ENCODE results near the gene CLIP4. TPM values are rescaled to one million over a fixed set of nuclear protein-coding genes. Genes with fewer than 3 reads are reported as not detected.
A peak's percentile ranks its signal among the peaks of the same experiment; 100 is the strongest.

CLIP4 gene
- total RNA-seq, 4 donors from 2014 or later: 45.4 to 84.0 (median 61.3) TPM

DNA sequence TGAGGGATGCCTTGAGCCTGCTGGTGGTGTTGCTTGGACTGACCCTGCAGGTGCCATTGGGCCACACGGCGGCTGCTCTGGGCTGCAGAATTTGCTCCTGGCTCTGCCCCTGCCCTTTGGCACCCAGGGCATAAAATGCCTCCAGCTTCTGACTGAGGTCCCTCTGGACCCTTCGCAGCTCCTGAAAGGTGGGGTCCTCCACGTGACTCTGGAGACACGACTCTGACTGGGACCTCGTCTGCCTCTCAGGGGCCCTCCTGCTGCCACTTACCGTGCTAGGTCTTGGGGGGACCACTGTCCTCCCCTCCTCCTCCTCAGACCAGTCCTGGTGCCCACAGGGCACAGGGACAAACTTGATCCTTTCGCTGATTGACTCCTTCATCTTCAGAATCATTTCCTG lies 43.0 kb upstream of the CLIP4 start:
- ATAC-seq (ENCODE audit: low FRiP score) (no peak), DNase-seq (ENCODE audit: low spot score) (no peak)
- TF ChIP-seq, protein P1, sequence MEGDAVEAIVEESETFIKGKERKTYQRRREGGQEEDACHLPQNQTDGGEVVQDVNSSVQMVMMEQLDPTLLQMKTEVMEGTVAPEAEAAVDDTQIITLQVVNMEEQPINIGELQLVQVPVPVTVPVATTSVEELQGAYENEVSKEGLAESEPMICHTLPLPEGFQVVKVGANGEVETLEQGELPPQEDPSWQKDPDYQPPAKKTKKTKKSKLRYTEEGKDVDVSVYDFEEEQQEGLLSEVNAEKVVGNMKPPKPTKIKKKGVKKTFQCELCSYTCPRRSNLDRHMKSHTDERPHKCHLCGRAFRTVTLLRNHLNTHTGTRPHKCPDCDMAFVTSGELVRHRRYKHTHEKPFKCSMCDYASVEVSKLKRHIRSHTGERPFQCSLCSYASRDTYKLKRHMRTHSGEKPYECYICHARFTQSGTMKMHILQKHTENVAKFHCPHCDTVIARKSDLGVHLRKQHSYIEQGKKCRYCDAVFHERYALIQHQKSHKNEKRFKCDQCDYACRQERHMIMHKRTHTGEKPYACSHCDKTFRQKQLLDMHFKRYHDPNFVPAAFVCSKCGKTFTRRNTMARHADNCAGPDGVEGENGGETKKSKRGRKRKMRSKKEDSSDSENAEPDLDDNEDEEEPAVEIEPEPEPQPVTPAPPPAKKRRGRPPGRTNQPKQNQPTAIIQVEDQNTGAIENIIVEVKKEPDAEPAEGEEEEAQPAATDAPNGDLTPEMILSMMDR (IDR thresholded peaks at IDR 0.05): no peak

DNA sequence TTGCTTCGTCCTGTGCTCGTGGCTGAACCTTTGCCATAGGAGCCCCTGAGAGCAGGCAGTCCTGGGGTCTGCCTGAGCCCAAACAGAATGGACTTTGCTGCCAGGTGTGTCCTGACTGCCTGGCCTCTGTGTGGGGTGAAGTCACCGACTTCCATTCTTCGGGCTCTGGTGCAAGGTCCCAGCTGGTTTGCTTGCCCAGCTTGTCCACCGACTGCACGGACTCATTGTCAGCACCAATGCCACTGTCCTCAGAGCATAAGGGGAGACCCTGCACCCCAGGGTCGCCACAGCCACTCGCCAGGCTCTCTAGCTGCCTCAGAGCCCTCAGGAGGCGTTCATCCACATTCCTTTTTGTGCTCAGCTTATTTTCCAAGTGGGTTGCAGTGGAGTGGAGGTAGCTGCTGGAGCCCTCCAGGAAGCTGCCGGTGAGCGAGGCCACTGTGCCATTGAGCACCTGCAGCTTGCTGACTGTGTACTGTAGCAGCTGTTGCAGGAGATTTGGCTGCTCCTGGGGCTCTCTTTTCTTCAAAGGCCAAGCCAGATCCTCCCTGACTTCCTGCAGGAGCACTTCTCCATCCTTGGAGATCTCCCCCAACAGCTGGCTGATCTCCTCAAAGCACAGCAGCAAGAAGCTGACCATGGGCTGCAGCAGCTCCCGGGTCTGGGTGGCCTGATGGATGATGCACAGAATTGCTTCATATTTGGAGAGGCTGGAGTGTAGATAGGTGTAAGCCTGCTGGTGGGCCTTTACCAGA lies 42.1 kb upstream of the CLIP4 start:
- no peak for ATAC-seq (ENCODE audit: low FRiP score)
- DNase-seq (ENCODE audit: low spot score): no peak
- TF ChIP-seq, protein P1 (IDR thresholded peaks at IDR 0.05): no peak

DNA sequence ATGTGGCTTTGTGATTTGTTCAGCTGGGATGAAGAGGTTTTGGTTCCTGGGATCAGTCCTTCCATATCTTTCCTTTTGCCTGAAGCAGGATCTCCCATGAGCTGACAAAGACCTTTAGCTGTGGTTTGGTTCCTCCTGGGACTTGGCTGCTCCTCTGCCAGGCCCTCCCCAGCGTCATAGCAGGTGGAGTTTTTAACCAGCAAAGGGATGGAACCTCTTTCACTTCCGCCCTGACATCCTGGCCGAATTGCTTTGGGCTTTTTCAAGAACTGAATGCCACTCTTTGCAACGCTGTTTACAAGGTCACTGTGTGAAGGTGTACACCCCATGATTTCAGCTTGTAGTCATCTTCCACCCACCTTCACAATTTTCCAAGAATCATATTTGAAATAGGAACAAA lies 41.3 kb upstream of the CLIP4 start:
- TF ChIP-seq, protein P1 (IDR thresholded peaks at IDR 0.05): no peak
- DNase-seq (ENCODE audit: low spot score) (no peak), ATAC-seq (ENCODE audit: low FRiP score) (no peak)

DNA sequence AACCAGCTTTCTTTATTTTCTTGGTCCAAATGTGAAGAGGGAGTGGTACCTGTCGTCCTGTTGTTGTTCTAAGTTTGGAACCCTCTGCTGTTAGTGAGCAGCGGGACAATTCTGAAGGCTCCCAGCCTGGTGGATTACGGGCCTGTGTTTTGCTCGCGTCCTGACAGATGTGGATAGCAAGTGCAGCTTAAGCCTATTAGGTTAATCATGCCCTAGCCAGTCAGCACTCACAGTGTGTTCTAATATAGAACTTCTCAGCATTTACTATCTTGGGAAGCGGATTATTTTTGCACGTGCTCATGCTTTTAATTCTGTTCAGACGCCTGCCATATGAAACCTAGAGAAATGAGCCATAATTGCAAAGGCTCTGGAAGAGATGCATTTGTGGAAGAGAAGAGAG lies 40.8 kb upstream of the CLIP4 start, which contains the start of gene PCARE:
Gene PCARE, minus strand, starts transcription at position 113 of the 400 bp plus-strand sequence. CDS start 262 bp downstream, outside the sequence.
- TF ChIP-seq, protein P1 (IDR thresholded peaks at IDR 0.05): no peak
- ATAC-seq (ENCODE audit: low FRiP score) (no peak), DNase-seq (ENCODE audit: low spot score) (no peak)

DNA sequence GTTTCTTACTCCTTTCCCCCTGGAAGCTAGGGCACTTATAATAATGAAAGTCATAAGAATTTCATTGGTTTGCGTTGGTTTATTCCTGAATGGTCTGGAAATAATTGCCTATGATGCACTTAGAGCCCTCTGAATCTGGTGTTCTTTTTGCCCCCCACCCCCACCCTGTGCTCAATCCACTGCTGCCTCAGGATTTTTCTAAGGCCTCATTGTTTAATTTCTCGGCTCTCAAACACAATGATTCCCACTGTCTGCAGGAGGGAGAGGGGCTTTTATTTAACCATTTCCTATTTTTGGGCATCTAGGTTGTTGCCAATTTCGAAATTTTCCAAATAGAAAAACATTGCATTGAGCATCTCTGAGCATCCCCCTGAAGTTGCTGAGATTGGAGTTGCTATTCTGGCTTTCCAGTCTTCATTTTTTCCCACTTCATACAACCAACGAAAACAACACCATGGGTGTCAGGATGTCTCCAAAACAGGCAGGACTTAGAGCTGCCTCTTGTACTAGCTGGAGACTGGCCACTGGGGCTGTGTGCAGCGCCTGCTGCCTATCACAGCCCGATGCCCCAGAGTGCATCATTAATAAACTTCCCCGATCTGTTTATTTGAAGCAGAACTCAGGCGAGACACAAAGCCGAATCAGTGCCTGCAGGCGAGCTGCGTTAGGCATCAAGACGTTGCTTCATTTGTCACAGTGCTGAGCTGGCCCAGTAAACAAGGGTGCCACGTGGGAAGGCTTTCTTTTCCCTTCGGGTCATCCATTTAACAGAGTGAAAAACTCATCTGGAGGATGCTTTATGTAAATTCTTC lies 39.1 kb upstream of the CLIP4 start:
- TF ChIP-seq, protein P1 (IDR thresholded peaks at IDR 0.05): no peak
- ATAC-seq (ENCODE audit: low FRiP score) (peak; percentile 15), DNase-seq (ENCODE audit: low spot score) (no peak)

DNA sequence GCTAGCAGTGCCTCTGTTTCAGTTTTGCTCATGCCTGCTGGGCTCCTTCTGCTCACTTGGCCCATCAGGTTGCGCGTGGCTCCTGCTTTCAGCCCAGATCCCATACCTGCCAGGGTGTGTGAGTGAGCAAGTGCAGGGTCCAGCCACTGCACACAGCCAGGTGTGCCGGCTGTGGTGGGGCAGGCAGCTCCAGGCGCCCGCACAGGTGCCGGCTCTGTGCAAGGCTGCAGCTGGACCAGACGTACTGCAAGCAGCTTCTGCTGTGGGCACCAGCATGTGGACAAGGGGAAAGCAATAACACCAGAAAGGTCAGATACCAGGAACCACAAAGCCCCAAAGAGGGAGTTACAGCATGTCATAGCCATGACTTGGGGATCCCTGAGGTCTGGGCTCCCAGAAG lies 35.3 kb upstream of the CLIP4 start:
- TF ChIP-seq, protein P1 (IDR thresholded peaks at IDR 0.05): no peak
- no peak for DNase-seq (ENCODE audit: low spot score)
- no peak for ATAC-seq (ENCODE audit: low FRiP score)
